ENCODE results near the gene POTEI. TPM values are rescaled to one million over a fixed set of nuclear protein-coding genes. Genes with fewer than 3 reads are reported as not detected.
"Not testable (repeated sequence)": the region's sequence is repeated elsewhere in the genome, so short reads cannot be mapped to it uniquely, and the experiment has no call there.

POTEI gene
- total and polyA plus RNA-seq, 8 donors = 0.06 to 22.3 (median 0.58) TPM; not detected in 3

GRCh38 chr2:130453955-130454711, 55.0 kb downstream of the POTEI start:
- H3K27me3 ChIP-seq; H3K4me3 ChIP-seq; DNase-seq; H3K4me1 ChIP-seq; H3K27ac ChIP-seq; H3K36me3 ChIP-seq; intact Hi-C loops (cut with DNase I; ENCODE audit: low total_unique reads); H3K9me3 ChIP-seq: not testable (repeated sequence)
- WGBS, 5 donors = 84 to 90% (median 87%) methylated on average over 6 to 13 of the region's 13 CpGs

GRCh38 chr2:130452897-130453296, 56.2 kb downstream of the POTEI start:
- intact Hi-C loops (cut with DNase I; ENCODE audit: low total_unique reads); H3K9me3 ChIP-seq; H3K4me1 ChIP-seq; H3K36me3 ChIP-seq; H3K27me3 ChIP-seq; H3K27ac ChIP-seq; H3K4me3 ChIP-seq; DNase-seq: not testable (repeated sequence)
- WGBS, 5 donors = 81 to 95% (median 92%) methylated on average over 3 to 4 of the region's 5 CpGs; no CpG with 5 or more reads in 1 of the 5 donors

GRCh38 chr2:130451823-130452222, 57.3 kb downstream of the POTEI start:
- H3K27me3 ChIP-seq; H3K9me3 ChIP-seq; H3K27ac ChIP-seq; H3K4me3 ChIP-seq; intact Hi-C loops (cut with DNase I; ENCODE audit: low total_unique reads); DNase-seq; H3K36me3 ChIP-seq; H3K4me1 ChIP-seq: not testable (repeated sequence)
- 76 to 97% (median 89%) methylated on average over 5 to 10 of the region's 10 CpGs for WGBS, 5 donors

- 32 to 73% (median 48%) methylated on average over 2 to 3 of the region's 3 CpGs for WGBS, 5 donors
- H3K36me3 ChIP-seq; intact Hi-C loops (cut with DNase I; ENCODE audit: low total_unique reads); H3K4me3 ChIP-seq; H3K27me3 ChIP-seq; H3K4me1 ChIP-seq; H3K27ac ChIP-seq; H3K9me3 ChIP-seq; DNase-seq: not testable (repeated sequence)
Measured at GRCh38 chr2:130451278-130451677, 57.9 kb downstream of the POTEI start.

DNA sequence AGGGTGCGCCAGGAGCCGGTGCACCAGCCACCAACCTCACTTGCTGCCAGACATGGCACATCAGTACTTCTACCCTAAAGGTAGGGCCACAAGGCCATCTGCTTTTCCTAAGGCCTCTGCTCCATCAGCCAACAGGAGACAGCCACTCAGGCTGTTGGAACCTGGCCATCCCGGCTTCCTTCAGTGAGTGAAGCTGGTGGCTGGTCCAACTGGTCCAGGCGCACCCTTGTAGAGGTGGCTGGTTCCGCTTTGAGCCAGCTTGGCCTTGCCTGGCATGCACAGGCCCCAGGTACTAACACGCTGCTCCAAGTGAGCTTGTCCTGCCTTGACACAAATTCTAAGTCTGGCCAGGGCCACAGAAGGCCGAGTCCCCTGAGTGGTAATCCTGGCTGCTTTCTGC, 58.8 kb downstream of the POTEI start:
- intact Hi-C loops (cut with DNase I; ENCODE audit: low total_unique reads); H3K27me3 ChIP-seq; H3K27ac ChIP-seq; H3K4me1 ChIP-seq; H3K9me3 ChIP-seq; H3K4me3 ChIP-seq; H3K36me3 ChIP-seq; DNase-seq: not testable (repeated sequence)
- 81 to 97% (median 91%) methylated on average over 3 to 5 of the region's 7 CpGs for WGBS, 5 donors

GRCh38 chr2:130427631-130428030, 81.5 kb downstream of the POTEI start:
- 1 to 9% (median 2%) methylated on average over 17 to 33 of the region's 34 CpGs for WGBS, 5 donors
- H3K4me1 ChIP-seq; H3K27ac ChIP-seq; intact Hi-C loops (cut with DNase I; ENCODE audit: low total_unique reads); H3K36me3 ChIP-seq; H3K27me3 ChIP-seq; H3K9me3 ChIP-seq: not testable (repeated sequence)
- TF ChIP-seq, protein P1, sequence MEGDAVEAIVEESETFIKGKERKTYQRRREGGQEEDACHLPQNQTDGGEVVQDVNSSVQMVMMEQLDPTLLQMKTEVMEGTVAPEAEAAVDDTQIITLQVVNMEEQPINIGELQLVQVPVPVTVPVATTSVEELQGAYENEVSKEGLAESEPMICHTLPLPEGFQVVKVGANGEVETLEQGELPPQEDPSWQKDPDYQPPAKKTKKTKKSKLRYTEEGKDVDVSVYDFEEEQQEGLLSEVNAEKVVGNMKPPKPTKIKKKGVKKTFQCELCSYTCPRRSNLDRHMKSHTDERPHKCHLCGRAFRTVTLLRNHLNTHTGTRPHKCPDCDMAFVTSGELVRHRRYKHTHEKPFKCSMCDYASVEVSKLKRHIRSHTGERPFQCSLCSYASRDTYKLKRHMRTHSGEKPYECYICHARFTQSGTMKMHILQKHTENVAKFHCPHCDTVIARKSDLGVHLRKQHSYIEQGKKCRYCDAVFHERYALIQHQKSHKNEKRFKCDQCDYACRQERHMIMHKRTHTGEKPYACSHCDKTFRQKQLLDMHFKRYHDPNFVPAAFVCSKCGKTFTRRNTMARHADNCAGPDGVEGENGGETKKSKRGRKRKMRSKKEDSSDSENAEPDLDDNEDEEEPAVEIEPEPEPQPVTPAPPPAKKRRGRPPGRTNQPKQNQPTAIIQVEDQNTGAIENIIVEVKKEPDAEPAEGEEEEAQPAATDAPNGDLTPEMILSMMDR (IDR thresholded peaks at IDR 0.05) = peak in 2 of 7 experiments; percentile 19 to 38
- peak in 1 of 3 donors; percentile 7 for TF ChIP-seq POLR2AphosphoS5 (IDR thresholded peaks at IDR 0.05)
- DNase-seq = peak; percentile 64 to 76
- peak overlapping the region; percentile 33 to 57 (median 42) for H3K4me3 ChIP-seq

GRCh38 chr2:130418845-130419244, 90.3 kb downstream of the POTEI start:
- H3K4me3 ChIP-seq; DNase-seq; H3K27me3 ChIP-seq; H3K36me3 ChIP-seq; H3K27ac ChIP-seq; H3K4me1 ChIP-seq; intact Hi-C loops (cut with DNase I; ENCODE audit: low total_unique reads); H3K9me3 ChIP-seq: not testable (repeated sequence)
- WGBS, 5 donors = 95 to 100% (median 98%) methylated on average over 1 of the region's 1 CpG

DNA sequence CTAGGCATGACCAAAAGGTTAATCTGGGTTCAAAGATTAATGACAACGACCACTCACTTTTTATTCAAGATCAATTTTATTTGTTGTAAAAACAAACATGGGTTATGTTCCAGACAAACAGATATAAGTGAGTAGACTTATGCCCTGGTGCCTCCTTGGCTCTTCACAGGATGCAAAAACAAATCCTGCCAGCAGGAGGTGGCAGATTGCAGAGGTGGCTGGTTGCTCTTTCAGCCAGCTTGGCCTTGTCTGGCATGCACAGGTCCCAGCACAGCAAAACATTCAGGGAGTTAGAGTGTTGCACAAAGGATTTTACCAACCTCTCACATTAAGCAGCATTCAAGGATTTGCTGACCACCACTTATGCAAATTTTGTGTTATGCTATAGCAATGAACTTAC, 92.4 kb downstream of the POTEI start:
- H3K27me3 ChIP-seq; intact Hi-C loops (cut with DNase I; ENCODE audit: low total_unique reads); H3K4me1 ChIP-seq; H3K9me3 ChIP-seq; H3K36me3 ChIP-seq; H3K4me3 ChIP-seq; DNase-seq; H3K27ac ChIP-seq: not testable (repeated sequence)
- 50 to 89% (median 79%) methylated on average over 1 of the region's 1 CpG for WGBS, 5 donors

Small RNAs within 50 kb of the gene (small RNA-seq; reads per million reads assigned to genes)
- gene RF00017 = 0 reads per million in 4 donors
- 0 reads per million in 4 donors for gene RNU6-473P

Other genes with a start within 250 kb of the POTEI start
- gene IMP4, start 166.4 kb downstream of the POTEI start, total RNA-seq = 10 to 100 TPM; 14.2 to 88.7 (median 43.7) TPM
- 100 to 1,000 TPM in 1 of 3 donors, 10 to 100 TPM in 2; 84.4 to 128 (median 85.5) TPM for gene IMP4, start 166.4 kb downstream of the POTEI start, polyA plus RNA-seq
- 100 to 1,000 TPM in 2 of 5 donors, 10 to 100 TPM in 3; 38.6 to 177 (median 92.6) TPM for gene PTPN18, start 153.3 kb downstream of the POTEI start, total RNA-seq
- gene PTPN18, start 153.3 kb downstream of the POTEI start, polyA plus RNA-seq = 10 to 100 TPM; 37.0 to 54.3 (median 42.8) TPM
- gene CFC1B, start 11.9 kb upstream of the POTEI start, total RNA-seq = 1 to 10 TPM in 1 of 5 donors, not detected in 4; 1.3 TPM
- gene CFC1B, start 11.9 kb upstream of the POTEI start, polyA plus RNA-seq = under 1 TPM in 1 of 3 donors, not detected in 2; 0.13 TPM
- gene CFC1, start 90.2 kb upstream of the POTEI start, total RNA-seq = 1 to 10 TPM in 2 of 5 donors, not detected in 3; 5.7 to 7.8 TPM
- gene CFC1, start 90.2 kb upstream of the POTEI start, polyA plus RNA-seq = 10 to 100 TPM in 2 of 3 donors, 1 to 10 TPM in 1; 8.6 to 11.9 (median 10.9) TPM
- 1 to 10 TPM in 1 of 5 donors, under 1 TPM in 2, not detected in 2; 0.87 to 4.9 (median 0.92) TPM for gene POTEJ, start 102.1 kb upstream of the POTEI start, total RNA-seq
- not detected for gene POTEJ, start 102.1 kb upstream of the POTEI start, polyA plus RNA-seq
- gene GPR148, start 219.7 kb upstream of the POTEI start, total RNA-seq = 1 to 10 TPM in 1 of 5 donors, not detected in 4; 4.1 TPM
- not detected for gene GPR148, start 219.7 kb upstream of the POTEI start, polyA plus RNA-seq
- gene AMER3, start 246.2 kb upstream of the POTEI start, total RNA-seq = under 1 TPM in 3 of 5 donors, not detected in 2; 0.45 to 0.58 (median 0.55) TPM
- gene AMER3, start 246.2 kb upstream of the POTEI start, polyA plus RNA-seq = under 1 TPM; 0.08 to 0.61 (median 0.37) TPM

Measured in stomach (tissue), 9 donors.